Tibial nerve (tissue), 4 donors: ENCODE data around the gene CIDEA. TPM values are rescaled to one million over a fixed set of nuclear protein-coding genes. Genes with fewer than 3 reads are reported as not detected.

Source experiments
- DNase-seq, 2 donors: peaks; one replicate each; pipeline ENCODE4 v3.0.0-alpha.2; 2019; ENCODE audit warnings: low spot score in 2 of 2
- H3K27ac ChIP-seq, 4 donors: fragments of 200-600 bp; sonication (generic) in 3 of 4; one replicate each; pipeline ENCODE4 v1.5.1; 2017 to 2019; ENCODE audit warnings: mild to moderate bottlenecking in 1 of 4
- H3K27me3 ChIP-seq, 2 donors: fragments of 200-600 bp; sonication (generic) in 1 of 2; one replicate each; pipeline versions ENCODE4 v1.5.1 to v1.6.0; 2017 to 2019
- H3K36me3 ChIP-seq, 3 donors: fragments of 200-600 bp; sonication (generic); one replicate each; pipeline ENCODE4 v1.5.1; 2018 to 2019
- H3K4me1 ChIP-seq, 4 donors: fragments of 200-600 bp; sonication (generic) in 3 of 4; one replicate each; pipeline ENCODE4 v1.5.1; 2017 to 2019
- H3K4me3 ChIP-seq, 4 donors: fragments of 200-600 bp; sonication (generic) in 3 of 4; one replicate each; pipeline ENCODE4 v1.5.1; 2017 to 2019; ENCODE audit warnings: mild to moderate bottlenecking in 1 of 4, moderate library complexity in 1 of 4
- H3K9me3 ChIP-seq, 4 donors: fragments of 200-600 bp; sonication (generic) in 3 of 4; one replicate each; pipeline ENCODE4 v1.5.1; 2017 to 2019
- EP300 ChIP-seq, 2 donors: sonication (generic); formaldehyde crosslinking; IDR thresholded peaks; one replicate each; pipeline ENCODE4 v1.6.1; 2017; ENCODE audit warnings: antibody characterized with exemption in 2 of 2, mild to moderate bottlenecking in 1 of 2
- POLR2A ChIP-seq, 2 donors: fragments of 450-650 bp; IDR thresholded peaks; one replicate each; pipeline ENCODE4 v1.6.1; 2017; ENCODE audit warnings: antibody characterized with exemption in 2 of 2, mild to moderate bottlenecking in 2 of 2, moderate library complexity in 2 of 2
- WGBS, 2 donors: methylation state at CpG; one replicate each; pipeline ENCODE4 v1.1.5; 2018; 5-methylcytosine and 5-hydroxymethylcytosine counted together
- total RNA-seq, 4 donors: library from RNA; depleted of rRNA; stranded (reverse); fragments of >200 nt; gene quantifications; one replicate each; pipeline ENCODE4 v1.1.0, GENCODE V29; 2016
- TF ChIP-seq, protein P1 (sequence below), 5 experiments: fragments of 200-600 bp in 3 of 5; fragments of 450-650 bp in 2 of 5; sonication (generic) in 3 of 5; IDR thresholded peaks; one replicate each; pipeline ENCODE4 v1.5.1; 2016 to 2019; ENCODE audit warnings: antibody characterized with exemption in 5 of 5, mild to moderate bottlenecking in 3 of 5, moderate library complexity in 2 of 5

Gene CIDEA
- total RNA-seq, 4 donors from 2014 or later, result 18.8 to 135 (median 61.6) TPM

DNA sequence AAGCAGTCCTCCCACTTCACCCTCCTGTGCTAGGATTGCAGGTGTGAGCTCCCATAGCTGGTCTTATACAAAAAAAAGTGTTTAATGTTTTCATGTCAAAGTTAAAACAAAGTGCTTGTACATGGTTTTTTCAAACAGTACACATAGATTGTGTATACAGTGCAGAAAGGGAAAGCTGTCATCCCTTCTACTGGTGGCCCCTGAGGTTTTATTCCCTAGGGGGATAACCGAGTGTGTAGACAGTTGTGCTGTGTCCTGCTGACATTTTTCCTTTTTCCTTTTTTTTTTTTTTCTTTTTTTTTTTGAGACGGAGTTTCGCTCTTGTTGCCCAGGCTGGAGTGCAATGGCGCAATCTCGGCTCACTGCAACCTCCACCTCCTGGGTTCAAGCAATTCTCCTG is 64.7 kb downstream of the CIDEA start:
- H3K27ac ChIP-seq, result peak overlapping the region in 1 of 4 donors; percentile 26
- TF ChIP-seq POLR2A (IDR thresholded peaks at IDR 0.05) (no peak), EP300 (IDR thresholded peaks at IDR 0.05) (no peak)
- TF ChIP-seq, protein P1, sequence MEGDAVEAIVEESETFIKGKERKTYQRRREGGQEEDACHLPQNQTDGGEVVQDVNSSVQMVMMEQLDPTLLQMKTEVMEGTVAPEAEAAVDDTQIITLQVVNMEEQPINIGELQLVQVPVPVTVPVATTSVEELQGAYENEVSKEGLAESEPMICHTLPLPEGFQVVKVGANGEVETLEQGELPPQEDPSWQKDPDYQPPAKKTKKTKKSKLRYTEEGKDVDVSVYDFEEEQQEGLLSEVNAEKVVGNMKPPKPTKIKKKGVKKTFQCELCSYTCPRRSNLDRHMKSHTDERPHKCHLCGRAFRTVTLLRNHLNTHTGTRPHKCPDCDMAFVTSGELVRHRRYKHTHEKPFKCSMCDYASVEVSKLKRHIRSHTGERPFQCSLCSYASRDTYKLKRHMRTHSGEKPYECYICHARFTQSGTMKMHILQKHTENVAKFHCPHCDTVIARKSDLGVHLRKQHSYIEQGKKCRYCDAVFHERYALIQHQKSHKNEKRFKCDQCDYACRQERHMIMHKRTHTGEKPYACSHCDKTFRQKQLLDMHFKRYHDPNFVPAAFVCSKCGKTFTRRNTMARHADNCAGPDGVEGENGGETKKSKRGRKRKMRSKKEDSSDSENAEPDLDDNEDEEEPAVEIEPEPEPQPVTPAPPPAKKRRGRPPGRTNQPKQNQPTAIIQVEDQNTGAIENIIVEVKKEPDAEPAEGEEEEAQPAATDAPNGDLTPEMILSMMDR (IDR thresholded peaks at IDR 0.05), result no peak
- no peaks in the 10 kb centered on the region for H3K27me3 ChIP-seq
- no peak overlapping the region for H3K4me3 ChIP-seq
- peaks cover 0 to 67% (median 11%) of the 10 kb centered on the region in 4 donors for H3K4me1 ChIP-seq
- WGBS, 2 donors, result 74 to 80% methylated on average over 5 of the region's 5 CpGs
- peaks cover 0 to 63% (median 0%) of the 10 kb centered on the region in 3 donors for H3K36me3 ChIP-seq
- no peak for DNase-seq
- H3K9me3 ChIP-seq, result no peaks in the 10 kb centered on the region

DNA sequence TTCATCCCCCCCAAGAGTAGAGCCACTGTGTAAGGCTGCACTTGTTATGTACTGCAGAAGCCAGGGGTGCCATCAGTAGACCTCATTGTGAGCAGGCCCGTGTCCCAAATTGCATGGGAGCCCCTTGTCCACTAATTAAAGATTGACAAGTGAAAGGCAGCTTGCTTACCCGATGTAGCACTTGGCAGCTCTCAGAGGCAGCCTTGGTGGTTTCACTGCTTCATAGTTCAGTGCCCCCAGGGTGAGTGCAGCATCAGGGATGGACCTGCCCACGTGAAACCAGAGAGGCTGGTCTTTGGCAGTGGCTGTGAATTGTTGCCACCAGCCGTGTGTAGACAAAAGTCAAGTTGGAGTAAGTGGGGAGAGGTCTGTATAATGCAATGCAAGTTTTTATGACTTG is 67.2 kb downstream of the CIDEA start:
- Histone ChIP-seq H3K4me1 (peaks cover 0 to 42% (median 9%) of the 10 kb centered on the region in 4 donors), H3K4me3 (no peak overlapping the region), H3K27me3 (no peaks in the 10 kb centered on the region), H3K36me3 (peaks cover 2 to 73% (median 12%) of the 10 kb centered on the region in 3 donors), H3K9me3 (no peaks in the 10 kb centered on the region), H3K27ac (peak overlapping the region in 1 of 4 donors; percentile 28)
- TF ChIP-seq, protein P1 (IDR thresholded peaks at IDR 0.05), result no peak
- TF ChIP-seq EP300 (IDR thresholded peaks at IDR 0.05), result no peak
- TF ChIP-seq POLR2A (IDR thresholded peaks at IDR 0.05), result no peak
- DNase-seq, result no peak
- 42 to 53% methylated on average over 4 of the region's 4 CpGs for WGBS, 2 donors

DNA sequence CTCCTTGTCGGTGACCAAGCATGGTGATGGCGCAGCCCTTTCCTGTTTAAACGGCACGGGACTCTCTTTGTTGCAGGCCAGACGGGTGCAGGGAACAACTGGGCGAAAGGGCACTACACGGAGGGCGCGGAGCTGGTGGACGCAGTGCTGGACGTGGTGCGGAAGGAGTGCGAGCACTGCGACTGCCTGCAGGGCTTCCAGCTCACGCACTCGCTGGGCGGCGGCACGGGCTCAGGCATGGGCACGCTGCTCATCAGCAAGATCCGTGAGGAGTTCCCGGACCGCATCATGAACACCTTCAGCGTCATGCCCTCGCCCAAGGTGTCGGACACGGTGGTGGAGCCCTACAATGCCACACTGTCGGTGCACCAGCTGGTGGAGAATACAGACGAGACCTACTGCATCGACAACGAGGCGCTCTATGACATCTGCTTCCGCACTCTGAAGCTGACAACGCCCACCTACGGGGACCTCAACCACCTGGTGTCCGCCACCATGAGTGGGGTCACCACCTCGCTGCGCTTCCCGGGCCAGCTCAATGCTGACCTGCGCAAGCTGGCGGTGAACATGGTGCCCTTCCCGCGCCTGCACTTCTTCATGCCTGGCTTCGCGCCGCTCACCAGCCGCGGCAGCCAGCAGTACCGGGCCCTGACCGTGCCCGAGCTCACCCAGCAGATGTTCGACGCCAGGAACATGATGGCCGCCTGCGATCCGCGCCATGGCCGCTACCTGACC is 71.0 kb downstream of the CIDEA start:
- Histone ChIP-seq H3K27ac (no peak overlapping the region), H3K36me3 (peaks cover 2 to 90% (median 22%) of the 10 kb centered on the region in 3 donors), H3K9me3 (no peaks in the 10 kb centered on the region), H3K27me3 (no peaks in the 10 kb centered on the region), H3K4me1 (peaks cover 0 to 28% (median 3%) of the 10 kb centered on the region in 4 donors), H3K4me3 (no peak overlapping the region)
- TF ChIP-seq, protein P1 (IDR thresholded peaks at IDR 0.05), result no peak
- TF ChIP-seq EP300 (IDR thresholded peaks at IDR 0.05) (no peak), POLR2A (IDR thresholded peaks at IDR 0.05) (no peak)
- DNase-seq, result no peak
- WGBS, 2 donors, result 97 to 98% methylated on average over 45 to 57 of the region's 58 CpGs

DNA sequence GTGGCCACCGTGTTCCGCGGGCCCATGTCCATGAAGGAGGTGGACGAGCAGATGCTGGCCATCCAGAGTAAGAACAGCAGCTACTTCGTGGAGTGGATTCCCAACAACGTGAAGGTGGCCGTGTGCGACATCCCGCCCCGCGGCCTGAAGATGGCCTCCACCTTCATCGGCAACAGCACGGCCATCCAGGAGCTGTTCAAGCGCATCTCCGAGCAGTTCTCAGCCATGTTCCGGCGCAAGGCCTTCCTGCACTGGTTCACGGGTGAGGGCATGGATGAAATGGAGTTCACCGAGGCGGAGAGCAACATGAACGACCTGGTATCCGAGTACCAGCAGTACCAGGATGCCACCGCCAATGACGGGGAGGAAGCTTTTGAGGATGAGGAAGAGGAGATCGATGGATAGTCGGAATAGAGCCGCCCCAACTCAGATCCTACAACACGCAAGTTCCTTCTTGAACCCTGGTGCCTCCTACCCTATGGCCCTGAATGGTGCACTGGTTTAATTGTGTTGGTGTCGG is 71.6 kb downstream of the CIDEA start:
- DNase-seq, result no peak
- 94 to 97% methylated on average over 27 to 29 of the region's 29 CpGs for WGBS, 2 donors
- Histone ChIP-seq H3K9me3 (no peaks in the 10 kb centered on the region), H3K27ac (no peak overlapping the region), H3K27me3 (no peaks in the 10 kb centered on the region), H3K36me3 (peaks cover 2 to 97% (median 22%) of the 10 kb centered on the region in 3 donors), H3K4me1 (peaks cover 0 to 23% (median 3%) of the 10 kb centered on the region in 4 donors), H3K4me3 (no peak overlapping the region)
- TF ChIP-seq, protein P1 (IDR thresholded peaks at IDR 0.05), result no peak
- no peak for TF ChIP-seq EP300 (IDR thresholded peaks at IDR 0.05)
- TF ChIP-seq POLR2A (IDR thresholded peaks at IDR 0.05), result no peak
